ENCODE data around the gene TRAF3IP3.

Gene TRAF3IP3, protein sequence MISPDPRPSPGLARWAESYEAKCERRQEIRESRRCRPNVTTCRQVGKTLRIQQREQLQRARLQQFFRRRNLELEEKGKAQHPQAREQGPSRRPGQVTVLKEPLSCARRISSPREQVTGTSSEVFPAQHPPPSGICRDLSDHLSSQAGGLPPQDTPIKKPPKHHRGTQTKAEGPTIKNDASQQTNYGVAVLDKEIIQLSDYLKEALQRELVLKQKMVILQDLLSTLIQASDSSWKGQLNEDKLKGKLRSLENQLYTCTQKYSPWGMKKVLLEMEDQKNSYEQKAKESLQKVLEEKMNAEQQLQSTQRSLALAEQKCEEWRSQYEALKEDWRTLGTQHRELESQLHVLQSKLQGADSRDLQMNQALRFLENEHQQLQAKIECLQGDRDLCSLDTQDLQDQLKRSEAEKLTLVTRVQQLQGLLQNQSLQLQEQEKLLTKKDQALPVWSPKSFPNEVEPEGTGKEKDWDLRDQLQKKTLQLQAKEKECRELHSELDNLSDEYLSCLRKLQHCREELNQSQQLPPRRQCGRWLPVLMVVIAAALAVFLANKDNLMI

DNA sequence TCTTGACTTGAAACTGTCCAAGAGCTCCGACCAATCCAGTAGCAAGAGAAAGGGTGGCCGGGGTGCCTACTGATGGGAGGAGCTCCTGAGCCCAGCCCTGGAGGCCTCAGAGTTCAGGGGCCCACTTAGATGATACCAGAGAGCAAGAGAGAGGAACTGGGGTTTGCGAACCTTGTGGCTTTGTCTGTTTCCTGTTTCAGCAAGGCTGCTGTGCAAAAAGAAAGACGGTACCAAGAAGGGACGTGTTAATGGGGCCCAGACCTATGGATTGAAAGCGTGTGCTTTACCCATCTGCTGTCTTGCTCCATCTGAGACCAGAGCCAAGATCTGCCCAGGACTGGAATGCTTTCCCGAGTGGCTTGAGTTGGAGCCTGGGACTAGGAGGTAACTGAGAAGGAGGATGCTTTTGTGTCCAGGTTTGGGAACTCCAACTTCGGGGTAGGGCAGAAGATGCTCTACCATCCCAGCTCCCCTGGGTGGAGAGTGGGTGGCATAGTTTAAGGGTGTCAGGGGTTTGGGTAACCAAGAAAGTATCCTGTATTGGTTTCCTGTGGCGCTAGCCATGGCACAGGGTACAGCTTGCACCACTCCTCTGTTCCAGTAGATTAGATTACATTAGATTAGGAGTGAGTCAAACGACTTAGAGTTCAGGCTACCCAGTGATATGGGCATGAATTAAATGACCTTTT lies at the start of gene TRAF3IP3:
Gene TRAF3IP3, plus strand, starts transcription at position 128 of the 689 bp plus-strand sequence. CDS start 3,987 bp downstream, outside the sequence.
- Mint-ChIP-seq H3K27me3 (no peaks in the 10 kb centered on the region), H3K4me1 (ENCODE audit: low read depth) (peaks cover 76% of the 10 kb centered on the region), H3K27ac (peak within 1 kb of the TSS; percentile 100), H3K4me3 (peak within 1 kb of the TSS; percentile 99), H3K36me3 (peaks cover 11% of the 10 kb centered on the region), H3K9me3 (ENCODE audit: low read depth) (no peaks in the 10 kb centered on the region)

DNA sequence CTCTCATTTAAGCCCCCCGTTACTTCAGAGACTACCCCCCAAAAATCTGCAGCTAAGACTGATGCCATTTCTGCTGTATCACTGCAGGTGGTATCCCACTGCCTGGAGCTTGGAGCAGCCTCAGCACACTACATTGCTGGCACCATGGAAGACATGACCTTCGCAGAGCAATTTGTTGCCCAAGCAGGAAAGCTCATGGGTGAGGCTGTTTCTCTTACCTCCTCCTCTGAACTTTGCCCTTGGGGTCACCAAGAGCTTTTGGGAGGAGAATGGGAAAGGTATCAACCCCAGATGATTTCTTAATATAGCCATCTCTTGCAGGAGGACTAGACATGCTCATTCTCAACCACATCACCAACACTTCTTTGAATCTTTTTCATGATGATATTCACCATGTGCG lies 49.2 kb upstream of the TRAF3IP3 start:
- Mint-ChIP-seq H3K4me1 (ENCODE audit: low read depth) (peaks cover 24% of the 10 kb centered on the region), H3K27ac (no peak overlapping the region), H3K36me3 (peaks cover 3% of the 10 kb centered on the region), H3K27me3 (no peaks in the 10 kb centered on the region), H3K4me3 (no peak overlapping the region), H3K9me3 (ENCODE audit: low read depth) (no peaks in the 10 kb centered on the region)

DNA sequence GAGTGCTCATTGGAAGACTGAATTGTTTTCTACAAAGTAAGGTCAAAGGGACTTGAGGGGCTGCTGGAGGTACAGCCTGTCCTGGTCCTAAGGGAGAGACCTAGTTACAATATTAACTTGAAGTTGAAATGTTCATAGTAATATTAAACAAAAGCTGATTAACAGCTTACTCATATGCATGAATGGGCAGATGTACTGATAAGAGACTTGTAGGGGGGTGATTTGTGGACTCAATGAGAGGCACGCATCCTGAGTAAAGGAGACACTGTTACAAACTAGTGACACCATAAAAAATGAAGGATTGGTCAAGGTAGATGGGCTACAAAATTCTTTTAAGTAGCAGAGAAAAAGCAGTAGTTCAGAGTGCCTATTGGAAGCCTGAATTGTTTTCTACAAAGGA lies 48.5 kb upstream of the TRAF3IP3 start:
- Mint-ChIP-seq H3K4me1 (ENCODE audit: low read depth) (peaks cover 24% of the 10 kb centered on the region), H3K36me3 (peaks cover 3% of the 10 kb centered on the region), H3K9me3 (ENCODE audit: low read depth) (no peaks in the 10 kb centered on the region), H3K27me3 (no peaks in the 10 kb centered on the region), H3K27ac (no peak overlapping the region), H3K4me3 (no peak overlapping the region)

DNA sequence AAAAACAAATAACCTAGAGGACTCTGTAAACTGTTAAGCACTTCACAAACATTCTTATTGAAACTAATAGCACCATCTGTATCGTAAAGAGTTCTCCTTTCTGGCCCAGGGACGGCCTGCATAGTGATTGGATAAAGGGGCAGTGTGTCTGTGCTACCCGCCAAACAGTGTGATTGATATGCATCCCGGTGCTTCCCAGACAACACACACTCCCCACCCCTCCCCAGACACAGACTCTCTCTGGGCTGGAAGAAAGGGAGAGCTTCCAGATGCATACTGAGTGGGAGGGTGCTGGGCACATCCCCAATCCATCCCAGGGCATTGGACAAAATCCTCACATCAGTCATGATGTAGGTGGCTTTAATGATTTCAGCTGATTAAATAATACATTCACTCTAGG lies 47.6 kb upstream of the TRAF3IP3 start:
- Mint-ChIP-seq H3K4me3 (no peak overlapping the region), H3K9me3 (ENCODE audit: low read depth) (no peaks in the 10 kb centered on the region), H3K27me3 (no peaks in the 10 kb centered on the region), H3K4me1 (ENCODE audit: low read depth) (peaks cover 24% of the 10 kb centered on the region), H3K27ac (no peak overlapping the region), H3K36me3 (peaks cover 3% of the 10 kb centered on the region)

DNA sequence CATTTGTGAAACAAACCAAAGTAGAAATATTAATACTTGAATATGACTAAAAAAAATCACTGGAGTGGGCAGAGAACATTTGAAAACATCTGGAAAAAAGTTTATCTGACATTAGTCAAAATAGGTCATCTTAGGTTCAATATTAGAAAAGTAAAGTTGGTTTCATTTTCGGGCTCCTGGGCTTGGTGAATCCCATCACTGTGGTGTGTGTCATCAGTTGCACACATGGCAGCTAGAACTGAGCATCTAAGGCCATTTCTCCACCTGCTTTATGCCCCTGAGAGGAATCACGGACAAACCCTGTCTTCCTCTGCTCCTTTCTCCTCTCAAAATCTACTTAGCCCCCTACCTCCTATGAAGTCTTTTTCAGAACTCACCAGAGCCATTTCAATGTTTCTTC lies 45.8 kb upstream of the TRAF3IP3 start:
- H3K27ac Mint-ChIP-seq = peak overlapping the region; percentile 41
- H3K9me3 Mint-ChIP-seq (ENCODE audit: low read depth) = no peaks in the 10 kb centered on the region
- H3K4me1 Mint-ChIP-seq (ENCODE audit: low read depth) = peaks cover 15% of the 10 kb centered on the region

DNA sequence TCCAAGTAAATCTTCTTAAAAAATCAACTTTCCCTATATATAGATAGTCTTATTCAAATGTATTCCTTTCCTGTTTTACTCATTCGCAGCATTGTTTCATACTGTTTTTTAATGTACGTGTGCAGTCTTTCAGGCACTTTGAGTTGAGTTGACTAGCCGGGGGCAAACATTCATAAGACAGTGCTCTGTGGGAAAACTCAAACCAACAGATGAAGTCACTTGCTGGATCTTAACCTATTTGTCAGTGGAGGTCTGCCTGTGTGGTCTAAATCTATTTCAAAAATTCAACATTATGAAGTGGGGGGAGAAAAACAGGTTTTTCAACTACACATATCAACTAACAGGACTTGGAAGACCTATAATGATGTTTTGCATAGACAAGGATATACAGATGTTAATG lies 45.0 kb upstream of the TRAF3IP3 start:
- Mint-ChIP-seq H3K27me3 (no peaks in the 10 kb centered on the region), H3K4me3 (no peak overlapping the region), H3K36me3 (peaks cover 7% of the 10 kb centered on the region), H3K4me1 (ENCODE audit: low read depth) (peaks cover 21% of the 10 kb centered on the region), H3K9me3 (ENCODE audit: low read depth) (no peaks in the 10 kb centered on the region), H3K27ac (no peak overlapping the region)

More for the DNA sequence above, 45.8 kb upstream of the TRAF3IP3 start:
- Mint-ChIP-seq H3K27me3 (no peaks in the 10 kb centered on the region), H3K4me3 (no peak overlapping the region), H3K36me3 (peaks cover 3% of the 10 kb centered on the region)

DNA sequence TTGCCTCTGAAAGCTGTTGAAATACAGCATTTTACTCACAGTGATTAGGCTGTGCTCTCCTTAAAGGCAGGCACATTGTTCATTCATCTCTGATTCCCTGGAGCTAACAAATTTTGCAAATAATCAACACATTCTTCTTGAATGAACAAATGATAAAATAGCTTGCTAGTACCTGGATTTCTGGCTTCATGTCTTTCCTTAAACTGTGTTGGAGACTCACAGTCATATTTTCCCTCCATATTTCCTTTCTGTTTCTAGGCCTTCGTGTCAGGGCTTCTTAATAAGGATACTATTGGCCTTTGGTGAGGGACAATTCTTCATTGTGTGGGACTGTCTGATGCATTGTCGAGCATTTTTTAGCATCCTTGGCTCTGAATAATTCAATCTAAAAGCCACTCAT lies 41.5 kb upstream of the TRAF3IP3 start:
- Mint-ChIP-seq H3K27me3 (no peaks in the 10 kb centered on the region), H3K4me1 (ENCODE audit: low read depth) (peaks cover 33% of the 10 kb centered on the region), H3K27ac (peak overlapping the region; percentile 4), H3K36me3 (peaks cover 10% of the 10 kb centered on the region), H3K9me3 (ENCODE audit: low read depth) (no peaks in the 10 kb centered on the region), H3K4me3 (peak overlapping the region; percentile 2)

DNA sequence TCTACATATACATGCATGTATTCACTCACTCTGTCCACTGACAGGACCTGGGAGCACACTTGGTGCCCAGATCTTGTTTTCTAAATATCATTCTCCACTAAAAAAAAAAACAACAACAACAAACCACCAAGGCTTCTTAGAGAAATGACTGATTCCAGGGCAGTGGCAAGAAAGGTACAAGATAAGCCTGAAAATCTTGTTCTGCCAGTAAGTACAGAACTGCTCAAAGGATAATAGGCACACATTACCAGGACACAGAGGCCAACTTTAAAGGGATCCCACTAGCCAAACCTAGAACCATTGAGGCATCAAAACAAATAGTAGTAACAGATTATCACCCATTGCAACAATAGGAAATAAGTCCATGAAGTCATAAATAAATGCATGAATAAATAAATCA lies 40.5 kb upstream of the TRAF3IP3 start:
- H3K4me3 Mint-ChIP-seq = no peak overlapping the region
- H3K36me3 Mint-ChIP-seq = peaks cover 11% of the 10 kb centered on the region
- H3K27ac Mint-ChIP-seq = peak overlapping the region; percentile 17

DNA sequence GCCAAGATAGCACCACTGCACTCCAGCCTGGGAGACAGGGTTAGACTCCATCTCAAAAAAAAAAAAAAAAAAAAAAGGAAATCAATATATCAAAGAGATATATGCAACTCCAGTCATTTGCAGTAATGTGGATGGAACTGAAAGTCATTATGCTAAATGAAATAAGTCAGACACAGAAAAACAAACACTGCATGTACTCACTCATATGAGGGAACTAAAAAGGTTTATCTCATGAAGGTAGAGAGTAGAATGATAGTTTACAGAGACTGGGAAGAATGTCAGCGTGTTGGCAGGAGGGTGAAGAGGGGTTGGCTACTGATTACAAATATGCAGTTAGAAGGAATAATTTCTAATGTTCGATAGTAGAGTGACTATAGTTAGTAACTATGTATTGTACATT lies 38.0 kb upstream of the TRAF3IP3 start:
- Mint-ChIP-seq H3K4me1 (ENCODE audit: low read depth) (peaks cover 22% of the 10 kb centered on the region), H3K9me3 (ENCODE audit: low read depth) (no peaks in the 10 kb centered on the region), H3K36me3 (peaks cover 11% of the 10 kb centered on the region)

More for the DNA sequence above, 40.5 kb upstream of the TRAF3IP3 start:
- Mint-ChIP-seq H3K4me1 (ENCODE audit: low read depth) (peaks cover 27% of the 10 kb centered on the region), H3K9me3 (ENCODE audit: low read depth) (no peaks in the 10 kb centered on the region), H3K27me3 (no peaks in the 10 kb centered on the region)

DNA sequence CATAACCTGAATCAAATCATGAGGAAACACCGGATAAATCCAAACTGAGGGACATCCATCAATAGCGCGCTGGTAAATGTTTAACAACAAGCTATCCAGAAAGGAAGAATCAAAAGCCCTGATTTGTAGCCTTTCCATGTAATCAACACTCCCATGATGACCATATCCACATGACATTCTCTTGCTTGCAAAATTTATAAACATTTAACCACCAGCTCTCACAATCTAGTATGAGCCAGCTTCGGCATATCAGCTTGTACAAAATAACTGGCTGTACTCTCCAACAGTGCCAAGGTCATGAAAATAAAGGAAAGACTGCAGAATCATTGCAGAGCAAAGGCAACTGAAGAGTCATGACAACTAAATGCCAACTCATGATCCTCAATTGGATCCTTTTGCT lies 35.5 kb upstream of the TRAF3IP3 start:
- H3K27ac Mint-ChIP-seq = no peak overlapping the region
- no peaks in the 10 kb centered on the region for H3K9me3 Mint-ChIP-seq (ENCODE audit: low read depth)
- H3K4me1 Mint-ChIP-seq (ENCODE audit: low read depth) = peaks cover 43% of the 10 kb centered on the region
- no peak overlapping the region for H3K4me3 Mint-ChIP-seq
- no peaks in the 10 kb centered on the region for H3K27me3 Mint-ChIP-seq
- H3K36me3 Mint-ChIP-seq = peaks cover 12% of the 10 kb centered on the region

More for the DNA sequence above, 38.0 kb upstream of the TRAF3IP3 start:
- Mint-ChIP-seq H3K27me3 (no peaks in the 10 kb centered on the region), H3K27ac (peak overlapping the region; percentile 72), H3K4me3 (no peak overlapping the region)

DNA sequence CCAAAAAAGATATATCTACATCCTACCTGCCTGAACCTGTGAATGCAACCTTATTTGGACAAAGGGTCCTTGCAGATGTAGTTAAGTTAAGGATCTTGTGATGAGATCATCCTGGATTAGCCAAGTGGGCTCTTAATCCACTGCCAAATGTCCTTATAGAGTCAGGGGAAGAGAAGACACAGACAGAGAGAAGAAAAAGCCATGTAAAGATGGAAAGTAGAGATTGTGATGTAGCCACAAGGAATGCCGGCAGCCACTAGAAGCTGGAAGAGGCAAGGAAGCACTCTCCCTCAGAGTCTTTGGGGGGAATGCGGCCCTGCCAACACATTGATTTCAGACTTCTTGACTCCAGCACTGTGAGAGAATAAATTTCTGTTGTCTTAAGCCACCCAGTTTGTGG lies 35.0 kb upstream of the TRAF3IP3 start:
- no peaks in the 10 kb centered on the region for H3K27me3 Mint-ChIP-seq
- H3K36me3 Mint-ChIP-seq = peaks cover 13% of the 10 kb centered on the region
- H3K4me3 Mint-ChIP-seq = no peak overlapping the region
- H3K27ac Mint-ChIP-seq = peak overlapping the region; percentile 67
- H3K9me3 Mint-ChIP-seq (ENCODE audit: low read depth) = no peaks in the 10 kb centered on the region
- peaks cover 43% of the 10 kb centered on the region for H3K4me1 Mint-ChIP-seq (ENCODE audit: low read depth)

DNA sequence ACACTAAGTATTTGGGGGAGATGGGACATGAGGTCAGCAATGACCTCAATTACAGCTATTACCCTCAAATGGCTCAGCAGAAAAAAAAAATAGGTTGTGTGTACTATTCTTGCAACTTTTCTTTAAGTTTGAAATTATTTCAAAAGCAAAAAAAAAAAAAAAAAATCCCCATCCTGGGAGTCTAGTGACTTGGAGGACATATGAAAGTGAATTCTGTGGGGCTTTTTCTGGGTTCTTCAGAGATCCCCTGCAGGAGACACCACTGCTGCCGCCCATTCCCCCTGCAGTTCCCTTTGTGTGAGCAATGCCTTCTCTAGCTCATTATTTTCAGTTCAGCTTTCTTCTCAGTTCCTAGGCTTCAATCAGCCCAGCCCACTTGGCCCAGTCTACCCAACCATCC lies 34.5 kb upstream of the TRAF3IP3 start:
- Mint-ChIP-seq H3K27ac (peak overlapping the region; percentile 51), H3K27me3 (no peaks in the 10 kb centered on the region), H3K4me3 (no peak overlapping the region), H3K9me3 (ENCODE audit: low read depth) (no peaks in the 10 kb centered on the region), H3K4me1 (ENCODE audit: low read depth) (peaks cover 39% of the 10 kb centered on the region), H3K36me3 (peaks cover 13% of the 10 kb centered on the region)

DNA sequence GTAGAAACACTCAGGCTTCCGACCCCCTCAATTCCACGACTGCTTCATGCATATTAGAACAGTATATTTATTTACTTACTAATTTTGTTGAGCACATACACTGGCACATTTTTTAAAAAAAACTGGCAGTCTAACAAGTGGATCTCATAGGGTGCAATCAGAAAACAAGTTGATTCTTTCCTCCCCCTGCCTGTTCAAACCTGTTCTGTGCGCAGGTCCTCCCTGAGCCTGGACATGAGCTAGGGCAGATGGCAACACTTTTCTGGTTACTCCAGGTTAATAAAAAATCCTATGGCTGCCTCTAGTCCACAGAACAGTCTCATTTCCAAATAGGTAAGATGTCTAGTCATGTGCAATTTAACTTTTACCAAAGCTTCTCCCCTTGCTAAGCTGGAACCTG lies 32.6 kb upstream of the TRAF3IP3 start:
- peaks cover 15% of the 10 kb centered on the region for H3K36me3 Mint-ChIP-seq
- H3K4me3 Mint-ChIP-seq = no peak overlapping the region
- H3K27ac Mint-ChIP-seq = peak overlapping the region; percentile 100
- no peaks in the 10 kb centered on the region for H3K27me3 Mint-ChIP-seq
- H3K9me3 Mint-ChIP-seq (ENCODE audit: low read depth) = no peaks in the 10 kb centered on the region
- H3K4me1 Mint-ChIP-seq (ENCODE audit: low read depth) = peaks cover 44% of the 10 kb centered on the region

DNA sequence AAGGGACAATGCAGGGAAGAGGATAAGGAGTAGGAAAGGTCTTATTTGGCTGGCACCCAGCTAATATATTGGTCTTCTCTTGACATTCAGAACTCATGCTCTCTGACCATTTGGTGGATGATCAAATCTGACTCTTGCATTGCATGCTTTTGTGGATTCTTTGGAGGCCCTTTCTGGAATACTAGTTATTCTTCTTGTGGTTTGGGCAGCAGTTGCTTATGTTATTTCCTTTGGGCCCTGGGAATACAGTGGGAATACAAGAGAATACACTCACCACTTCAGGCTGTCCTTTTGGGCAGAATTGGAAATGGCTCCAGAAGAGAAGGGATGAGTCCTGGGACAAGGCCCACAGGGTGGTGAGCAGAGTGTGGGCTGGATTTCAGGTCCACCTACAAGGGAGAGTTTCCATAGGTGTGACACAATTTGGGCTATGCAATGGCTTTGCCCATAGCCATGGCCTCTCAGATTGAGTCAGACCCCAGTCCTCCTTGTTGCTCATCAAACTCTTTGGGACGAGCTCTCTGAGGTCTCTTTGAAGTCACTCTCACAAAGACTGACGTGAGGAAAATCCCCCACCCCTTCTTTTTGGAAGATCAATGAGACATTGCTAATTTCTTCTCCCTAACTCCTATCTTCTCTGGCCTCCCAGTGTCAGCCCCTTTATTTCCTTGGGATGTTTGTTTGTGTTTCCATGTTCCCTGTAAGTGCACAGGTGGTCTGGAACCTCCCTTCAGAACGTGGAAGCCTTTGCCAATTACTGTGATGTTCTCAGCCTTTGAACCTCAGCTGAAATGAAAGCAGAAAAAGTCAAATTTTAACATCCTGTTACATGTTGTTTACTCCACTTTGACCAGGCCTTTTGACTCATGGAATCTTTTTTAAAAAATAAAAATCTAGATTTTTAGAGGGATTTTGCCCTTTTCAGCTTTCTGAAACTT lies 31.8 kb upstream of the TRAF3IP3 start:
- peak overlapping the region; percentile 100 for H3K27ac Mint-ChIP-seq

More for the DNA sequence above, 31.8 kb upstream of the TRAF3IP3 start:
- Mint-ChIP-seq H3K4me1 (ENCODE audit: low read depth) (peaks cover 44% of the 10 kb centered on the region), H3K4me3 (peak overlapping the region; percentile 80), H3K27me3 (no peaks in the 10 kb centered on the region), H3K36me3 (peaks cover 15% of the 10 kb centered on the region), H3K9me3 (ENCODE audit: low read depth) (no peaks in the 10 kb centered on the region)
